Testis (tissue), 3 donors: Measurements from ENCODE around the gene AFF1. TPM values are rescaled to one million over a fixed set of nuclear protein-coding genes. Genes with fewer than 3 reads are reported as not detected.

Experiments
- DNase-seq: peaks from one replicate; pipeline ENCODE4 v3.0.0-alpha.2; 2019
- H3K27ac ChIP-seq, 2 donors: fragments of 200-600 bp; sonication (generic); one replicate each; pipeline ENCODE4 v1.5.1; 2019
- H3K27me3 ChIP-seq: fragments of 200-600 bp; sonication (generic); one replicate; pipeline ENCODE4 v1.5.1; 2019
- H3K36me3 ChIP-seq: fragments of 200-600 bp; sonication (generic); one replicate; pipeline ENCODE4 v1.5.1; 2017; ENCODE audit warnings: low read depth; ENCODE audit errors: missing control alignments
- H3K4me1 ChIP-seq: fragments of 200-600 bp; sonication (generic); one replicate; pipeline ENCODE4 v1.5.1; 2019
- H3K4me3 ChIP-seq, 2 donors: fragments of 200-600 bp; sonication (generic); one replicate each; pipeline ENCODE4 v1.5.1; 2017 to 2019
- H3K9me3 ChIP-seq: fragments of 200-600 bp; sonication (generic); one replicate; pipeline ENCODE4 v1.5.1; 2017
- CTCF ChIP-seq, 3 experiments: fragments of 450-650 bp in 2 of 3; fragments of 200-600 bp in 1 of 3; sonication (generic) in 1 of 3; IDR thresholded peaks; one replicate each; pipeline ENCODE4 v1.5.1; 2016 to 2019; ENCODE audit warnings: antibody characterized with exemption in 3 of 3, mild to moderate bottlenecking in 2 of 3, moderate library complexity in 1 of 3
- POLR2A ChIP-seq: fragments of 450-650 bp; IDR thresholded peaks from one replicate; pipeline ENCODE4 v1.6.1; 2017; ENCODE audit warnings: antibody characterized with exemption, mild to moderate bottlenecking, moderate library complexity
- WGBS, 2 donors: methylation state at CpG; one replicate each; pipeline ENCODE4 v1.1.5; 2018; 5-methylcytosine and 5-hydroxymethylcytosine counted together
- intact Hi-C: fragments of 100-400 bp; cut with DNase I; formaldehyde crosslinking; loops from one replicate; pipeline ENCODE4 v1.15.1; 2023; ENCODE audit warnings: low total_unique reads
- polyA plus RNA-seq: library from polyadenylated mRNA; stranded (reverse); fragments of 350-450 nt; fragmentation: Illumina TruSeq; extraction: RNeasy Lipid Tissue Mini Kit (QIAGEN cat#74804); gene quantifications from one replicate; pipeline ENCODE4 v1.2.3, GENCODE V29; 2014; ENCODE audit warnings: low read depth, low replicate concordance; ENCODE audit not compliant: insufficient read depth
- total RNA-seq, 2 donors: library from RNA; depleted of rRNA; stranded (reverse); fragments of >200 nt; gene quantifications; one replicate each; pipeline ENCODE4 v1.2.3, GENCODE V29; 2016

The AFF1 gene
- total and polyA plus RNA-seq, 3 donors from 2014 or later = 15.8 to 56.8 (median 53.6) TPM

- intact Hi-C loops = no loop called here
- Histone ChIP-seq H3K4me1 (peaks cover 27% of the 10 kb centered on the region), H3K9me3 (no peaks in the 10 kb centered on the region), H3K27ac (no peak overlapping the region), H3K27me3 (no peaks in the 10 kb centered on the region), H3K36me3 (no peaks in the 10 kb centered on the region), H3K4me3 (no peak overlapping the region)
- no peak for TF ChIP-seq POLR2A
- TF ChIP-seq CTCF (IDR thresholded peaks at IDR 0.05) = no peak
- WGBS, 2 donors = 84 to 85% methylated on average over 4 of the region's 4 CpGs
- no peak for DNase-seq
These were observed 108.4 kb downstream of the AFF1 start for GRCh38 chr4:87042986-87043820.

GRCh38 chr4:87044511-87045233 is 109.9 kb downstream of the AFF1 start:
- no peak for TF ChIP-seq POLR2A
- no peak for TF ChIP-seq CTCF (IDR thresholded peaks at IDR 0.05)
- intact Hi-C loops = no loop called here
- H3K36me3 ChIP-seq = no peaks in the 10 kb centered on the region
- no peaks in the 10 kb centered on the region for H3K9me3 ChIP-seq
- WGBS, 2 donors = 35 to 38% methylated on average over 6 of the region's 6 CpGs
- H3K4me3 ChIP-seq = no peak overlapping the region
- H3K27me3 ChIP-seq = no peaks in the 10 kb centered on the region
- H3K4me1 ChIP-seq = peaks cover 16% of the 10 kb centered on the region
- peak overlapping the region in 1 of 2 donors; percentile 76 for H3K27ac ChIP-seq
- DNase-seq = no peak

GRCh38 chr4:87045234-87045558 is 110.4 kb downstream of the AFF1 start:
- WGBS, 2 donors = 35 to 42% methylated on average over 6 of the region's 6 CpGs

GRCh38 chr4:87045659-87046058 is 110.8 kb downstream of the AFF1 start:
- H3K27ac ChIP-seq = peak overlapping the region in 1 of 2 donors; percentile 76
- H3K4me1 ChIP-seq = peaks cover 20% of the 10 kb centered on the region
- WGBS, 2 donors = 43 to 57% methylated on average over 3 of the region's 3 CpGs
- H3K9me3 ChIP-seq = no peaks in the 10 kb centered on the region
- no peak for DNase-seq
- intact Hi-C loops = no loop called here
- TF ChIP-seq CTCF (IDR thresholded peaks at IDR 0.05) = no peak
- TF ChIP-seq POLR2A = no peak
- H3K4me3 ChIP-seq = no peak overlapping the region
- H3K36me3 ChIP-seq = no peaks in the 10 kb centered on the region
- H3K27me3 ChIP-seq = no peaks in the 10 kb centered on the region

More at GRCh38 chr4:87045234-87045558, 110.4 kb downstream of the AFF1 start:
- intact Hi-C loops = no loop called here
- no peaks in the 10 kb centered on the region for H3K9me3 ChIP-seq
- peak overlapping the region in 1 of 2 donors; percentile 76 for H3K27ac ChIP-seq
- H3K36me3 ChIP-seq = no peaks in the 10 kb centered on the region
- no peak overlapping the region for H3K4me3 ChIP-seq
- H3K4me1 ChIP-seq = peaks cover 16% of the 10 kb centered on the region
- H3K27me3 ChIP-seq = no peaks in the 10 kb centered on the region
- DNase-seq = no peak
- TF ChIP-seq CTCF (IDR thresholded peaks at IDR 0.05) (no peak), POLR2A (no peak)
